HCT116 (cell line): ENCODE data around the gene NCBP3.

Source experiments
- CTCF ChIP-seq, 3 experiments: fragments of 200-600 bp in 1 of 3; sonication (generic) in 1 of 3; IDR thresholded peaks in 2 of 3; conservative IDR thresholded peaks in 1 of 3; 2 replicates each; pipeline ENCODE4 v1.5.1; 2012 to 2017; ENCODE audit warnings: low read depth in 2 of 3, low read length in 2 of 3, antibody characterized with exemption in 1 of 3, borderline replicate concordance in 1 of 3, control low read depth in 1 of 3, mild to moderate bottlenecking in 1 of 3, mixed read lengths in 1 of 3, mixed run types in 1 of 3, moderate library complexity in 1 of 3; ENCODE audit not compliant: insufficient read depth in 1 of 3
- POLR2A ChIP-seq: IDR thresholded peaks from 2 replicates; pipeline ENCODE4 v1.7.0; 2011; ENCODE audit warnings: borderline replicate concordance; ENCODE audit not compliant: insufficient read depth, insufficient read length; ENCODE audit errors: extremely low read depth
- POLR2AphosphoS5 ChIP-seq: IDR thresholded peaks from 2 replicates; pipeline ENCODE4 v1.6.1; 2011; ENCODE audit warnings: mild to moderate bottlenecking, low read depth, low read length, moderate library complexity
- SIN3A ChIP-seq: IDR thresholded peaks from 2 replicates; pipeline ENCODE4 v1.6.1; 2012; ENCODE audit warnings: low read depth

DNA sequence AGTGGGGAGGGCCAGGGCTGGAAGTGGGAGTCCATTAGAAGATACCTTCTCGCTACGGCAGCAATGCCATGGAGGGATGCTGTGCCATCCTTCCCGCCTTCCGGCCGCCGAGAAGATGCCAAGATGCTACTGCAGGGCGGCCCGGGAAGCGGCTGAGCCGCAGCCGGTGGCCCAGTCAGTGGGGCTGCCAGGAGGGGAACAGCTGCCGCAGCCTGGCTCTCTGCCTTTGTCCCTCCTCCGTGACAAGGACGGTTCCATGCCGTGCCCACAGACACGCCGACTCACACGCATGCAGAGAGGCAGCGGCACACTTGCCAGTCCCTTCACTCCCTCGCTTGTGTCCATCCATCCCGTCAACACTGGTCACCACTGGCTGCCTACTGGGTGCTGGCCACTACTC is 20.2 kb upstream of the NCBP3 start:
- TF ChIP-seq CTCF (IDR thresholded peaks at IDR 0.05 in 2 of 3, conservative IDR thresholded peaks at IDR 0.05 in 1 of 3; ENCODE audit: borderline replicate concordance in 1 of 3, insufficient read depth in 1 of 3, low read depth in 2 of 3, low read length in 2 of 3) (no peak), POLR2A (no peak), POLR2AphosphoS5 (no peak), SIN3A (no peak)
